ENCODE data around the gene JAK1.

The JAK1 gene

DNA sequence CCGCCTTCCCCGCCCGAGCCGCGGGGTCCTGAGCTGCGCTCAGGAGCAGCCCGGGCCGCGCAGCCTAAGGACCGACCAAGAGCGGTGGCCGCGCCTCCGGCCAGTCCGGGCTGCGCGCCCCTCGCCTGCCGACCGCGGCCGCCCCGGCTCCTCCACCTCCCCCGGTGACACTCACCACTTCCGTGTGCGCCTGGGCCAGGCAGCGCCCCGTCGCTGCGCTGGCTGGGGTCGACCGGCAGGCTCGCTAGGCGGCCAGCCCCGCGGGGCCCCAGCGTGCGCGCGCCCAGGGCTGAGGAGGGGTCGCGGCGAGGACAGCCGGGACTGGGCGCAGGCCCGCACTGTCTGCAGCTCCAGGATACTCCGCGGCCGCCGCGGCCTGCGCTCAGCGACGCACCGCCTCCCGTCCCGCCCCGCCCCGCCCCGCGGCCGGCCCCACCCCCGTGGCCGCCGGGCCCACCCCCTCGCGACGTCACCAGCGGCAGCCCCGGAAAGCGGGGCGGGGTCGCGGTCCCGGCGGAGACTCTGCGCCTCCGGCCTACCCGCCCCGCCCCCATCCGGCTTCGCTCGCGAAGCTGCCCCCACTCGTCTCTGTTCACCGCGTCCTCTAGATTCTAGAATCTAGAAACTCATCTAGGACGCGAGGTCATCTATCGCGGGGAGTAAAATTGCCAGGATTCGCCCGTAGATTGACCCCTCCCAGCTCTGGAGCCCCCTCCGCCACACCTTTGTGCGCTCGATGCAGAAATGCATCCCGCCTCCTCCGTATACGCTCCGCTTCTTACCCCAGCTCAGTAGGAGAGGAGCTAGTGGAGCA, at the start of gene JAK1:
Gene JAK1 (minus strand): TSS at position 392 of the 814 bp plus-strand sequence. CDS start 80,285 bp downstream, outside the sequence.
- peak within 1 kb of the TSS; percentile 84 for H3K27ac ChIP-seq
- TF ChIP-seq, protein P1, sequence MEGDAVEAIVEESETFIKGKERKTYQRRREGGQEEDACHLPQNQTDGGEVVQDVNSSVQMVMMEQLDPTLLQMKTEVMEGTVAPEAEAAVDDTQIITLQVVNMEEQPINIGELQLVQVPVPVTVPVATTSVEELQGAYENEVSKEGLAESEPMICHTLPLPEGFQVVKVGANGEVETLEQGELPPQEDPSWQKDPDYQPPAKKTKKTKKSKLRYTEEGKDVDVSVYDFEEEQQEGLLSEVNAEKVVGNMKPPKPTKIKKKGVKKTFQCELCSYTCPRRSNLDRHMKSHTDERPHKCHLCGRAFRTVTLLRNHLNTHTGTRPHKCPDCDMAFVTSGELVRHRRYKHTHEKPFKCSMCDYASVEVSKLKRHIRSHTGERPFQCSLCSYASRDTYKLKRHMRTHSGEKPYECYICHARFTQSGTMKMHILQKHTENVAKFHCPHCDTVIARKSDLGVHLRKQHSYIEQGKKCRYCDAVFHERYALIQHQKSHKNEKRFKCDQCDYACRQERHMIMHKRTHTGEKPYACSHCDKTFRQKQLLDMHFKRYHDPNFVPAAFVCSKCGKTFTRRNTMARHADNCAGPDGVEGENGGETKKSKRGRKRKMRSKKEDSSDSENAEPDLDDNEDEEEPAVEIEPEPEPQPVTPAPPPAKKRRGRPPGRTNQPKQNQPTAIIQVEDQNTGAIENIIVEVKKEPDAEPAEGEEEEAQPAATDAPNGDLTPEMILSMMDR (conservative IDR thresholded peaks at IDR 0.05): no peak

DNA sequence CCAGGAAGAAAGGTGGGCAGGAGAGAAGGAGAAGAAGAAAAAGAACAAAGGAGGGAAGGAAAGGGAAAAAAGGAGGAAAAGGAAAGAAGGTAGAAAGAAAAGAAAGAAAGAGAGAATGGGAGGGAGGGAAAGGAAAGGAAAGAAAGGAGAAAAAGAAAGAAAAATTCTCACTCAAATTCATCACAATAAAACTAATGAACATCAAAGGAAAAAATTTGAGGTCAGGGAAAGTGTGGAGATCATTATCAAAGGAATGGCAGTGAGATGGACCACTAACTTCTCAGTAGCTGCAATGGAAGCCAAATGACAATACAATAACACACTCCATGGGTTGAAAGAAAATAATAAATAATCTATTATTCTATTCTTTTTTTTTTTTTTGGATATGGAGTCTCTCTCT, 48.0 kb upstream of the JAK1 start:
- H3K27ac ChIP-seq: no peak overlapping the region
- TF ChIP-seq, protein P1 (conservative IDR thresholded peaks at IDR 0.05): no peak

DNA sequence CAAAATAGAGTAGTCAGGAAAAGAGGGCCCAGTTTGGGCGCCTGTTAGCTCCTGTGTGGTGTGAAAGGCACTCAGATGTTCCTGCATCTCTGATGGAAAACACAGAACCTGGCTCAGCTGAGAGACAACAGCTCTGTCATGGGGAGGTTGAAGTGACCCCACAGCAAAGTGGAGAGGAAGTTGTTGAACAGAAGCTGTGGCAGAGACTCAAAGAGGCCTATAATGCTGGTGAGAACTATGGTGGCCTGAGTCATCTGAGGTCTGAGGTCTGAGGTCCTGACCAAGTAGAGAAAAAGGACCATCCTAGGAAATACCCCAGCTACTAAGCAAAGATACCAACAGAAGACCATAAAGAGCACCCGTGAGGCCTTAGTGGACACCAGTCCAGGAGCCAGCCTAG, 45.6 kb upstream of the JAK1 start:
- H3K27ac ChIP-seq: no peak overlapping the region
- TF ChIP-seq, protein P1 (conservative IDR thresholded peaks at IDR 0.05): no peak

DNA sequence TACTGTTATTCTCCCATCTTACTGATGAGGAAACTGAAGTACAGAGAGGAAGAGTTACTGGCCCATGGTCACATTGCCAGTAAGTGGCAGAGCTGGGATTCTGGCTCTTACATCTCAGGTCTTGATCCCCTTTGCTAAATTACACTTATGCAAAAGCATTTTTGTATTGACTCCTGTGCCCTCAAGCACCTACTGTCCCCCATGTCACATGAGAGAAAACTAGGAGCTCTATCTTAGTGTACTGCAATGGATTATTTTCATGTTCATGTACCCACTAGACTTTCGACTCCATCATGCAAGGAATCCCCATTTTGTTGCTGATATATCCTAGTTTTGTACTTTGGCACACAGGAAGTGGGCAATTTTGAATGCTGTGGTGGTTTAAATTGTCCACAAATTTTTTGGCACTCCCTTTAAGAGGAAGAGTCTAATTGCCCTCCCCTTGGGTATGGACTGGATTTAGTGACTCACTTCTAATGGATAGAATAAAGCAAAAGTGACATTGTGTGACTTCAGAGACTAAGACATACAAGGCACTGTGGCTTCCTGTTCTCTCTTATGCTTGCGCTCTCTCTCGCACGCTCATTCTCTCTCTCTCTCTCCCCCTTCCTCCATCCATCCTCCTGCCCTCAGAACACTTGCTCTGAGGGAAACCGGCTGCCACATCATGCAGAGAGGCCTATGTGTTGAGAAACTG, 43.5 kb upstream of the JAK1 start:
- TF ChIP-seq, protein P1 (conservative IDR thresholded peaks at IDR 0.05): no peak

DNA sequence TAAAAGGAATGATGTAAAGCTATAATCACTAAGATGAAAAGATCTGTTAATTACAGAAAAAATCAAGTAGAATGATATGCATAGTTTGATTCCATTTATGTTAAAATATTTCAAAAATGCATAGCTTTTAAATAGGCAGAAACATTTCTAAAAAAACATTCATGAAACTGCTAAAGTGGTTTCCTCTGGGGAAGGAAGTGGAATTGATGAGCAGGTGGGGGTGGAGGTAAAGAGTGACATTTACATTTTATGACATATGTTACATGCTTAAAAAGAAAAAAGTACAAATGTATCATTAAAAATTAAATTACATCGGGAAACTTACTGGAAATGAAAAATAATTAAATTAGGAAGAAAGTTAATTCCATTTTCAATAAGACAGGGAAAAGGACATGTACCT, 42.8 kb upstream of the JAK1 start:
- no peak overlapping the region for H3K27ac ChIP-seq
- TF ChIP-seq, protein P1 (conservative IDR thresholded peaks at IDR 0.05): no peak

More for the DNA sequence above, 43.5 kb upstream of the JAK1 start:
- no peak overlapping the region for H3K27ac ChIP-seq

DNA sequence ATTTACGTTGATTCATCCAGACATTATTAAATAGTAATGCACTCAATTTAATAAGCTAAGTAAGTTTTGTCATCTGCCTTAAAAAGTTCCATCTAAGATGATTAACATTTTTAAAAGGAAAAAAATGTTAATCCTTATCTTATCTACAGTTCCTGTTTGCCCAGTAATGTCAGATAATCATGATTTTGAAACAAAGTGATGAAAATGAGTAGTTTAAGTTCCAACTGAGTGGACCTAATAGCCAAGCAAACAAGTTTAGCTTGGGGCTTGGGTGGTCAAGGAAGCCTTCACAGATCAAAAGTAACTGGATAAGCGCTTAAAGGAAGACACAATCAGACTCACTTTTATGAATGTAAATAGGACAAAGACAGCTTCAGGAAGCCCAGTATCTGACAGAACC, 40.5 kb upstream of the JAK1 start:
- TF ChIP-seq, protein P1 (conservative IDR thresholded peaks at IDR 0.05): no peak
- no peak overlapping the region for H3K27ac ChIP-seq

DNA sequence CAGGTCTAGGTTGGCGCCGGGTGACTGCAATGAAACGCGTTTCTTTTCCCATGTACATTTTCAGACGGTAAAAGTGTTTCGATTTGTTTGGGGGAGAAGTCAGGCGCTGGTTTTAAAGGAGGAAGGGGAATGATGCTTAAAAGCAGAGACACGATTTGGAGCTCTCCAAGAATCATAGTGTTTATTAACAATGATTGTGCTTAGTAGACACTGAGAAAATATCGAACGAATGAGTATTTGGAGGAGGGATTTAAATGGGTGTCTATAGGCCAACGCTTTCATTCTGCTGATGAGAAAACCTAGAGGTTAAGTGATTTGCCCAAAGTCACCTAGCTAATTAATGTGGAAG, 36.9 kb upstream of the JAK1 start:
- no peak overlapping the region; the same call in 1 of the 2 replicates for H3K27ac ChIP-seq
- TF ChIP-seq, protein P1 (conservative IDR thresholded peaks at IDR 0.05): no peak

Measured in VCaP (cell line).